Endodermal cell (in vitro differentiated cells): Measurements from ENCODE around the gene SYT13. TPM values are rescaled to one million over a fixed set of nuclear protein-coding genes. Genes with fewer than 3 reads are reported as not detected.

Experiments
- DNase-seq: peaks from one replicate; pipeline ENCODE4 v3.0.0-alpha.2; 2017
- H3K27ac ChIP-seq: 2 replicates; pipeline ENCODE4 v1.5.1; 2013; ENCODE audit warnings: mild to moderate bottlenecking, low read depth, low read length, moderate library complexity
- H3K27me3 ChIP-seq: 2 replicates; pipeline ENCODE4 v1.6.1; 2013; ENCODE audit warnings: mild to moderate bottlenecking, low read length, moderate library complexity; ENCODE audit not compliant: insufficient read depth, control insufficient read depth, poor library complexity, severe bottlenecking
- H3K36me3 ChIP-seq: 2 replicates; pipeline ENCODE4 v1.7.0; 2013; ENCODE audit warnings: mild to moderate bottlenecking, low read length, moderate library complexity; ENCODE audit not compliant: control insufficient read depth, insufficient read depth
- H3K4me1 ChIP-seq: one replicate; pipeline ENCODE4 v1.7.0; 2013; ENCODE audit warnings: low read length; ENCODE audit not compliant: control insufficient read depth, insufficient read depth
- H3K4me3 ChIP-seq: 2 replicates; pipeline ENCODE4 v1.5.1; 2013; ENCODE audit warnings: mild to moderate bottlenecking, low read length, moderate library complexity
- H3K9ac ChIP-seq: 2 replicates; pipeline ENCODE4 v1.6.1; 2013; ENCODE audit warnings: mild to moderate bottlenecking, low read length, moderate library complexity; ENCODE audit not compliant: poor library complexity, severe bottlenecking; ENCODE audit errors: extremely low read depth
- H3K9me3 ChIP-seq: 2 replicates; pipeline ENCODE4 v1.6.1; 2013; ENCODE audit warnings: mild to moderate bottlenecking, low read length, moderate library complexity; ENCODE audit not compliant: control insufficient read depth
- H3K27ac Mint-ChIP-seq: 2 replicates; pipeline ENCODE4 v1.8.0; 2020; ENCODE audit warnings: mixed read lengths
- H3K27me3 Mint-ChIP-seq: 2 replicates; pipeline ENCODE4 v1.8.0; 2021; ENCODE audit warnings: mild to moderate bottlenecking, mixed read lengths; ENCODE audit not compliant: insufficient read depth
- H3K36me3 Mint-ChIP-seq: 2 replicates; pipeline ENCODE4 v1.8.0; 2020; ENCODE audit warnings: low read depth, mixed read lengths
- H3K4me1 Mint-ChIP-seq: 2 replicates; pipeline ENCODE4 v1.8.0; 2020; ENCODE audit warnings: mixed read lengths
- H3K4me3 Mint-ChIP-seq: 2 replicates; pipeline ENCODE4 v1.8.0; 2020; ENCODE audit warnings: mild to moderate bottlenecking, moderate library complexity, mixed read lengths
- H3K9me3 Mint-ChIP-seq: 2 replicates; pipeline ENCODE4 v1.8.0; 2020; ENCODE audit warnings: mild to moderate bottlenecking, mixed read lengths
- WGBS, 2 experiments: methylation state at CpG; one replicate each; pipeline versions ENCODE4 v1.1.5 to v1.1.7; 2013; ENCODE audit warnings: missing lambda C conversion rate in 2 of 2, mixed read lengths in 1 of 2; ENCODE audit not compliant: insufficient coverage in 1 of 2, insufficient read length in 1 of 2; 5-methylcytosine and 5-hydroxymethylcytosine counted together
- total RNA-seq, 2 donors: library from RNA; stranded (reverse); fragmentation: NEBNext Ultra II Directional in 1 of 2; extraction: Animal tissue kit (Norgen Biotek cat#: 25700) in 1 of 2; gene quantifications; 2 replicates in 1 of 2; 3 replicates in 1 of 2; pipeline ENCODE4 v1.2.1, GENCODE V29; 2021
- TF ChIP-seq, protein P1 (sequence below): fragments of 200-600 bp; sonication (generic); conservative IDR thresholded peaks from 2 replicates; pipeline ENCODE4 v1.5.0; 2021; ENCODE audit warnings: antibody characterized with exemption, mild to moderate bottlenecking

Gene SYT13
- total RNA-seq, 2 donors from 2014 or later = 3.2 to 9.3 TPM

DNA sequence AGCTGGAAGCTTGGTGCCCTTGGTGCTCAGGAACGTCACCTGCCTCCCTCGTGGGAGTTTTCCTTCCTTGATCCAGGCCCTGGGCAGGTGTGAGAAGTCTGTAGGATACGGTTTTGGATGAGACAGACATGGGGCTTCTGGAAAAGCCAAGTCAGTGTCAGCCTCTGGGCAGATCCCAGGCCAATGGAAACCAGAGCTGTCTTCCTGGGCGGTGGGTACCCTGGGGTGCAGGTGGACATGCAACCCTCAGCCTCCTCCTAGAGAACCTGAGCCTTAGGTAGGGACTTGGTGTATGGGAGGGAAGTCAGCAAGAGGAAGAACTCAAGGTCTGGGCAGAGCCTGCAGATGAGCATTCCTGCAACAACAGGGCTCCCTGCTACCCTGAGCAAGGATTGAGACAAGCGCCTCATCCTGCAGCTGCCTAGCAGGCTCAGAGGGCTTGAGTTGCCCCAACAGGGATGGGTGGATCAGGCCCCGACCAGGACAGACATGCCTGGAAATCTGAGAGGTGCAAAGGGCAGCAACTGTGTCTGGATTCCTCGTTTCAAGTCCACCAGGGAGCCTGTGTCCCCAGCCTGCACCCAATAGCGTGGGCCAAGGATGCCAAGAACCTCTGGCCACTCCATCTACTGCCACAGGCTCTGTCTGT is 37.6 kb upstream of the SYT13 start:
- Histone ChIP-seq H3K27me3 (no peaks in the 10 kb centered on the region), H3K9ac (no peak overlapping the region), H3K27ac (no peak overlapping the region), H3K9me3 (peaks cover 10% of the 10 kb centered on the region), H3K36me3 (no peaks in the 10 kb centered on the region), H3K4me1 (no peaks in the 10 kb centered on the region), H3K4me3 (no peak overlapping the region)
- no peak for DNase-seq
- Mint-ChIP-seq H3K36me3 (no peaks in the 10 kb centered on the region), H3K4me1 (peaks cover 6% of the 10 kb centered on the region), H3K9me3 (peaks cover 9% of the 10 kb centered on the region), H3K27ac (no peak overlapping the region), H3K4me3 (no peak overlapping the region), H3K27me3 (peaks cover 21% of the 10 kb centered on the region)
- WGBS, 2 experiments = 86 to 92% methylated on average over 5 to 8 of the region's 8 CpGs
- TF ChIP-seq, protein P1, sequence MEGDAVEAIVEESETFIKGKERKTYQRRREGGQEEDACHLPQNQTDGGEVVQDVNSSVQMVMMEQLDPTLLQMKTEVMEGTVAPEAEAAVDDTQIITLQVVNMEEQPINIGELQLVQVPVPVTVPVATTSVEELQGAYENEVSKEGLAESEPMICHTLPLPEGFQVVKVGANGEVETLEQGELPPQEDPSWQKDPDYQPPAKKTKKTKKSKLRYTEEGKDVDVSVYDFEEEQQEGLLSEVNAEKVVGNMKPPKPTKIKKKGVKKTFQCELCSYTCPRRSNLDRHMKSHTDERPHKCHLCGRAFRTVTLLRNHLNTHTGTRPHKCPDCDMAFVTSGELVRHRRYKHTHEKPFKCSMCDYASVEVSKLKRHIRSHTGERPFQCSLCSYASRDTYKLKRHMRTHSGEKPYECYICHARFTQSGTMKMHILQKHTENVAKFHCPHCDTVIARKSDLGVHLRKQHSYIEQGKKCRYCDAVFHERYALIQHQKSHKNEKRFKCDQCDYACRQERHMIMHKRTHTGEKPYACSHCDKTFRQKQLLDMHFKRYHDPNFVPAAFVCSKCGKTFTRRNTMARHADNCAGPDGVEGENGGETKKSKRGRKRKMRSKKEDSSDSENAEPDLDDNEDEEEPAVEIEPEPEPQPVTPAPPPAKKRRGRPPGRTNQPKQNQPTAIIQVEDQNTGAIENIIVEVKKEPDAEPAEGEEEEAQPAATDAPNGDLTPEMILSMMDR = no peak

DNA sequence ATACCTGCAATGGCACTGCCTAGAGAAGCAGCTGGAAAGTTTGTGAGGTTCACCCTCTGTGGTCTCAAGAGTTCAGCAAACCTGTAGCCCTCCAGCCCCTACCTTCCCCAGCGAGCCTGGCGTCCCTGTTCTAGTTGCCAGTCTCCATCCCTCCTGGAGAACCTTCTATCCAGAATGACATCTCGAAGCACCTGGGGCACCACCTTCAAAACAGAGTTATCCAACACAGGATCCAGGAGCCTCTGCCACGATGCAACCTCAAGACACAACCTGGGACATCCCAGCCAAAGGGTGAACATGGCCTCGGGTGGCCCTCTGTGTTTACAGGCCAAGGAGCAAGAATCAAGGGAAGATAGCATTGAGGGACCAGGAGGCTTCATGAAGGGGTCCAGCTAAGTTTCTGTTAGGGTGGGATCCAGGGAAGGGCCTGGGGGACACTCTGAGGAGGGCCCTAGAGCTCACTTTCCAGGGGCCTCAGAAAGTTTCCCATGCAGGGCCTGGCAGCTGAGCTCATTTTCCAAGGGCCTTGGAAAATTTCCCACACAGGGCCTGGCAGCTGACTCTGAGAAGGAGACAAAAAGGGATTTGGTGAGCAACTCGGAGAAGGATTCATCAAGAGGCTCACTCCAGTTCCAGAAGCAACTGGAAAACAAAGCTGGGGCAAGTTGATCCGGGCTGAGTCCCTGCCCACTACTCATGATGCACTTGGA is 36.9 kb upstream of the SYT13 start:
- Mint-ChIP-seq H3K27ac (no peak overlapping the region), H3K27me3 (peaks cover 25% of the 10 kb centered on the region), H3K4me1 (peaks cover 6% of the 10 kb centered on the region), H3K4me3 (no peak overlapping the region), H3K9me3 (peaks cover 9% of the 10 kb centered on the region), H3K36me3 (no peaks in the 10 kb centered on the region)
- no peak overlapping the region for H3K27ac ChIP-seq
- no peak overlapping the region for H3K9ac ChIP-seq
- no peaks in the 10 kb centered on the region for H3K4me1 ChIP-seq
- DNase-seq = no peak
- WGBS, 2 experiments = 76 to 89% methylated on average over 4 to 7 of the region's 7 CpGs
- TF ChIP-seq, protein P1 = no peak
- H3K27me3 ChIP-seq = no peaks in the 10 kb centered on the region
- H3K36me3 ChIP-seq = no peaks in the 10 kb centered on the region
- no peak overlapping the region for H3K4me3 ChIP-seq
- H3K9me3 ChIP-seq = peaks cover 10% of the 10 kb centered on the region

DNA sequence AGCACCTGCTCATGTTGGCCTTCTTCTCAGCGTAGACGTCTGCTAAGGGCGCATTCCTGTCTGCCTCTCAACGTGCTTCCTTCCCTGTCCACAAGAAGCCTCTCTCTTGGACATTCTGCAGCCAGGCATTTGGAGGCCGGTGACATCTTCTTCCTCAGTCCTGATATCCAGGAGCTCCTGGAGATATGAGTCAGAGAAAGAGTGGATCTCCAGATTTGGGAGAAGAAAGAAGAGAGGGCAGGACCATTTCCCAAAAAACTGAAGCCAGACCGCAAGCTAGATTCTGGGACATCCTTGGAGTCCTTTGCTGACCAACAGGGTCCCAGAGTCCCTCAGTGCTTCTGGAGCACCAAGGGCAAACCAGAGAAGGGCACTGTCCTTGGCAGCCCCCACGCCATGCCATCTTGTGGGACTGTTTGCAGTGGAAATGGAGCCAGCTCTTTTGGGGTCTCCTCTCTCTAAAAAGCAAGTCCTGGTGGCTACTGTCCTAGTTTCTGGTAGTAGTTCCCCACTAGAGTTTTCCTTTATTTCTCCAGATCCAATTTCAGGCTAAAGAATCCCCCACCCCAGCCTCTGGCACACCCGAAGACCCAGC is 36.1 kb upstream of the SYT13 start:
- Histone ChIP-seq H3K36me3 (no peaks in the 10 kb centered on the region), H3K9ac (no peak overlapping the region), H3K27ac (no peak overlapping the region), H3K4me1 (no peaks in the 10 kb centered on the region), H3K9me3 (peaks cover 8% of the 10 kb centered on the region), H3K4me3 (no peak overlapping the region), H3K27me3 (no peaks in the 10 kb centered on the region)
- no peak for DNase-seq
- H3K9me3 Mint-ChIP-seq = peaks cover 9% of the 10 kb centered on the region
- no peak overlapping the region for H3K27ac Mint-ChIP-seq
- WGBS, 2 experiments = 64 to 65% methylated on average over 6 to 8 of the region's 8 CpGs
- H3K36me3 Mint-ChIP-seq = no peaks in the 10 kb centered on the region
- peaks cover 6% of the 10 kb centered on the region for H3K4me1 Mint-ChIP-seq
- TF ChIP-seq, protein P1 = no peak
- no peak overlapping the region for H3K4me3 Mint-ChIP-seq
- H3K27me3 Mint-ChIP-seq = peaks cover 21% of the 10 kb centered on the region
